Thoracic aorta (tissue), 2 donors: ENCODE results near the gene GANAB. TPM values are rescaled to one million over a fixed set of nuclear protein-coding genes. Genes with fewer than 3 reads are reported as not detected.

Source experiments
- ATAC-seq: fragments of 150-250 bp; one replicate; pipeline ENCODE4 v1.8.0; 2017; ENCODE audit warnings: low read depth; ENCODE audit not compliant: insufficient number of reproducible peaks, low FRiP score
- DNase-seq: peaks from one replicate; pipeline ENCODE4 v3.0.0-alpha.2; 2020; ENCODE audit warnings: low spot score
- H3K27ac ChIP-seq, 2 donors: fragments of 200-600 bp; sonication (generic); 1 replicate in 1 of 2; 2 replicates in 1 of 2; pipeline ENCODE4 v1.5.1; 2016; ENCODE audit warnings: mild to moderate bottlenecking in 2 of 2, moderate library complexity in 2 of 2
- H3K27me3 ChIP-seq: fragments of 200-600 bp; sonication (generic); replicated peaks from 2 replicates; pipeline ENCODE4 v1.6.0; 2016; ENCODE audit warnings: mild to moderate bottlenecking; ENCODE audit not compliant: insufficient read depth
- H3K36me3 ChIP-seq: fragments of 200-600 bp; sonication (generic); one replicate; pipeline ENCODE4 v1.5.1; 2016
- H3K4me1 ChIP-seq, 2 donors: fragments of 200-600 bp; sonication (generic); 1 replicate in 1 of 2; 2 replicates in 1 of 2; pipeline versions ENCODE4 v1.5.1 to v1.6.0; 2016; ENCODE audit warnings: low read depth in 2 of 2, mild to moderate bottlenecking in 1 of 2; ENCODE audit not compliant: control insufficient read depth in 1 of 2
- H3K4me3 ChIP-seq: fragments of 200-600 bp; sonication (generic); 2 replicates; pipeline ENCODE4 v1.5.1; 2016; ENCODE audit warnings: mild to moderate bottlenecking
- H3K9me3 ChIP-seq: fragments of 200-600 bp; sonication (generic); 2 replicates; pipeline ENCODE4 v1.5.1; 2016
- CTCF ChIP-seq: fragments of 200-600 bp; sonication (generic); IDR thresholded peaks from one replicate; pipeline ENCODE4 v1.5.1; 2019; ENCODE audit warnings: antibody characterized with exemption
- total RNA-seq, 2 donors: library from RNA; depleted of rRNA; stranded (reverse); fragments of >200 nt; gene quantifications; one replicate each; pipeline versions ENCODE4 v1.1.0 to v1.2.3, GENCODE V29; 2016

The GANAB gene
- total RNA-seq, 2 donors from 2014 or later, result 120 to 159 TPM

GRCh38 chr11:62665075-62665598 is 18.7 kb upstream of the GANAB start, which contains the start of the genes C11orf98 and CSKMT:
C11orf98 (minus strand) TSS chr11:62665210; CDS start chr11:62665169, 41 bp downstream.
CSKMT (plus strand) TSS chr11:62665312; CDS start chr11:62665880, 568 bp downstream.
- no peak for TF ChIP-seq CTCF
- Histone ChIP-seq H3K27me3 (no peaks in the 10 kb centered on the region), H3K27ac (peak within 1 kb of the TSS; percentile 86 to 90), H3K36me3 (peaks cover 9% of the 10 kb centered on the region), H3K9me3 (no peaks in the 10 kb centered on the region), H3K4me1 (peaks cover 21 to 36% of the 10 kb centered on the region in 2 donors), H3K4me3 (peak within 1 kb of the TSS; percentile 72)
- ATAC-seq, result peak; percentile 81
- DNase-seq, result peak; percentile 77

- no peak for DNase-seq
- Histone ChIP-seq H3K4me1 (peaks cover 21 to 33% of the 10 kb centered on the region in 2 donors), H3K36me3 (peaks cover 9% of the 10 kb centered on the region), H3K4me3 (peak overlapping the region; percentile 72), H3K27ac (peak overlapping the region; percentile 86 to 90), H3K27me3 (no peaks in the 10 kb centered on the region), H3K9me3 (no peaks in the 10 kb centered on the region)
- ATAC-seq, result peak; percentile 5
- TF ChIP-seq CTCF, result no peak
Measured at GRCh38 chr11:62664405-62665074, 18.1 kb upstream of the GANAB start.

- H3K4me3 ChIP-seq, result no peak overlapping the region
- no peak for TF ChIP-seq CTCF
- no peaks in the 10 kb centered on the region for H3K9me3 ChIP-seq
- H3K36me3 ChIP-seq, result no peaks in the 10 kb centered on the region
- peaks cover 5 to 8% of the 10 kb centered on the region in 2 donors for H3K4me1 ChIP-seq
- no peak for DNase-seq
- no peak for ATAC-seq
- no peaks in the 10 kb centered on the region for H3K27me3 ChIP-seq
- no peak overlapping the region for H3K27ac ChIP-seq
Measured at GRCh38 chr11:62656796-62657429, 10.5 kb upstream of the GANAB start.

GRCh38 chr11:62654297-62654696 is 7.9 kb upstream of the GANAB start:
- TF ChIP-seq CTCF, result no peak
- Histone ChIP-seq H3K36me3 (peaks cover 5% of the 10 kb centered on the region), H3K27me3 (no peaks in the 10 kb centered on the region), H3K27ac (no peak overlapping the region), H3K9me3 (no peaks in the 10 kb centered on the region), H3K4me1 (peaks cover 10 to 14% of the 10 kb centered on the region in 2 donors), H3K4me3 (no peak overlapping the region)
- ATAC-seq (no peak), DNase-seq (no peak)
